Activated CD4-positive, alpha-beta T cell treated with anti-CD3 and anti-CD28 coated beads, Interleukin-2, amount 10 ng/mL, durations not matched to agents 7 days and 5 days (primary cell): ENCODE data around the gene SLC22A4. TPM values are rescaled to one million over a fixed set of nuclear protein-coding genes. Genes with fewer than 3 reads are reported as not detected.

Experiments used
- CTCF ChIA-PET: fragments of 350-600 bp; sonication (Branson Sonifier 250); formaldehyde crosslinking; loops from one replicate; lab custom pipeline; 2021; ENCODE audit warnings: antibody characterized with exemption; lab: Charles Lee
- POLR2A ChIA-PET: fragments of 350-600 bp; sonication (Branson Sonifier 250); formaldehyde crosslinking; loops from one replicate; lab custom pipeline; 2021; ENCODE audit warnings: antibody characterized with exemption; lab: Charles Lee
- DNase-seq: peaks from one replicate; pipeline ENCODE4 v3.0.0-alpha.2; 2020
- H3K27ac Mint-ChIP-seq: one replicate; pipeline ENCODE4 v1.8.0; 2021; ENCODE audit warnings: mild to moderate bottlenecking, moderate library complexity, mixed read lengths
- H3K27me3 Mint-ChIP-seq: one replicate; pipeline ENCODE4 v1.8.0; 2021; ENCODE audit warnings: mixed read lengths
- H3K36me3 Mint-ChIP-seq: one replicate; pipeline ENCODE4 v1.8.0; 2021; ENCODE audit warnings: low read depth, mixed read lengths
- H3K4me1 Mint-ChIP-seq: one replicate; pipeline ENCODE4 v1.8.0; 2021; ENCODE audit warnings: mixed read lengths
- H3K4me3 Mint-ChIP-seq: one replicate; pipeline ENCODE4 v1.8.0; 2021; ENCODE audit warnings: mild to moderate bottlenecking, moderate library complexity, mixed read lengths
- H3K9me3 Mint-ChIP-seq: one replicate; pipeline ENCODE4 v1.8.0; 2021; ENCODE audit warnings: mixed read lengths
- total RNA-seq, 2 experiments: library from RNA; stranded (reverse); gene quantifications; one replicate each; pipeline ENCODE4 v1.2.3, GENCODE V29; 2021

SLC22A4 gene
- not detected for total RNA-seq

DNA sequence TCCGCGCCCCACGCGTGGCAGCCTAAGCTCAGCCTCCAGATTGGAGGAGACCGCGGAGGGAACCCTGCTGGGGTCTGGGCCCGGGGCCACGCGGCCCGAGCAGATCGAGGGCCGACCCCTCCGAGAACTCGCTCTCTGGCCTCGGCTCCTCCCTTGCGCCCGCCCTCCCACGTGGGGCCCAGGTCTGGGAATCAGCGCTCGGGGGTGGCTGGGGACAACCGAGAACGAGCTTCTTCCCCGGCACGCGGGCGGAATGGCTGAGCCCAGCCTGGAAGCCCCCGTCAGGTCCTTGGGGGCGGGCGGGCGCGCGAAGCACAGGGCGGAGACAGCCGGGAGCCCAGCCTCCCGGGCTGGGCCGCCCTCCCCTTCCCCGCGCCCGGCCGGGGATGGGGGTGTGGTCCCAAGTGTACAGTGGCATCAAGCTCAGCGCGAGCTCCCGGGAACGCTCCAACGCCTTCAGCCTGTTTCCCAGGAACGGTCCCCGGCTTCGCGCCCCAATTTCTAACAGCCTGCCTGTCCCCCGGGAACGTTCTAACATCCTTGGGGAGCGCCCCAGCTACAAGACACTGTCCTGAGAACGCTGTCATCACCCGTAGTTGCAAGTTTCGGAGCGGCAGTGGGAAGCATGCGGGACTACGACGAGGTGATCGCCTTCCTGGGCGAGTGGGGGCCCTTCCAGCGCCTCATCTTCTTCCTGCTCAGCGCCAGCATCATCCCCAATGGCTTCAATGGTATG is at the start of gene SLC22A4:
Gene SLC22A4 (plus strand): TSS at position 403 of the 736 bp plus-strand sequence. CDS start 223 bp downstream, at position 626.
- POLR2A ChIA-PET = no interaction called here
- H3K9me3 Mint-ChIP-seq = no peaks in the 10 kb centered on the region

DNA sequence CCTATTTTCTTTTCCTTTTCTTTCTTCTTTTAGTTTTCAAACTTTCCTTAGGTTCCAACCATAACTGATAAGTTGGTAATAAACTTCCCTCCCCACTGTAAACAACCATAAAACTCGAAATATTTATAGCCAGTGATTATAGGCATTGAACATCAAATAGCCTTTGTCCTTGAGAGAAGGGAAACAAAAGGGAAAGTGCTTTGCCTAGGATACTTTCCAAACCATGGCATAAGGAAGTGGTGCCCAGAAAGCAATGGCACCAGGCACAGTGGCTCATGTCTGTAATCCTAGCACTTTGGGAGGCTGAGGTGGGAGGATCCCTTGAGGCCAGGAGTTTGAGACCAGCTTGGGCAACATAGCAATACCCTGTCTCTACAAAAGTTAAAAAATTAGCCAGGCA is 48.6 kb upstream of the SLC22A4 start:
- Mint-ChIP-seq H3K4me3 (no peak overlapping the region), H3K27me3 (peaks cover 26% of the 10 kb centered on the region), H3K9me3 (peaks cover 24% of the 10 kb centered on the region), H3K36me3 (peaks cover 2% of the 10 kb centered on the region), H3K27ac (no peak overlapping the region), H3K4me1 (no peaks in the 10 kb centered on the region)
- ChIA-PET CTCF (no interaction called here), POLR2A (no interaction called here)
- no peak for DNase-seq

More for the DNA sequence above, at the start of gene SLC22A4:
- peaks cover 19% of the 10 kb centered on the region for H3K27me3 Mint-ChIP-seq
- peak within 1 kb of the TSS; percentile 83 for H3K4me3 Mint-ChIP-seq
- CTCF ChIA-PET = interaction anchor here (0.8 to 1.8 kb wide), 6 partner anchors 9 to 29 kb away, joined by 3 to 6 read pairs (median 4); no protein-coding TSS in a partner anchor
- peak; percentile 53 for DNase-seq
- H3K4me1 Mint-ChIP-seq = peaks cover 24% of the 10 kb centered on the region
- H3K36me3 Mint-ChIP-seq = no peaks in the 10 kb centered on the region
- H3K27ac Mint-ChIP-seq = peak within 1 kb of the TSS; percentile 37

DNA sequence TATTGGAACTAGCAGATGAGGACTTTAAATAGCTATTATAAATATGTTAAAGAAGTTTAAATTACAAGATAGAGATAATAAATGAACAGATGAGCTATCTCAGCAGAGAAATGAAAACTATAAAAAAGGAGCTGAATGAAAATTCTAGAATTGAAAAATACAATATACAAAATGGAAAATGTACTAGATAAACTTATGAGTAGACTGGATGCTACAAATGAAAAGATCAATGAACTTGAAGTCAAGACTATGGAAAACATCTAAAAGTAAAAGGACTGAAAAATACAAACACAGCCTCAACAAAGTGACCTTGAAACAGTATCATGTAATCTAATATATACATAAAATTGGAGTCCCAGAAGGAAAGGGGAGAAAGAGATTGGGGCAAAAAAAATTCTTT is 47.4 kb upstream of the SLC22A4 start:
- CTCF ChIA-PET = interaction anchor here (0.9 to 1.7 kb wide), 5 partner anchors 9 to 182 kb away, joined by 3 to 4 read pairs (median 3); no protein-coding TSS in a partner anchor
- H3K4me1 Mint-ChIP-seq = no peaks in the 10 kb centered on the region

DNA sequence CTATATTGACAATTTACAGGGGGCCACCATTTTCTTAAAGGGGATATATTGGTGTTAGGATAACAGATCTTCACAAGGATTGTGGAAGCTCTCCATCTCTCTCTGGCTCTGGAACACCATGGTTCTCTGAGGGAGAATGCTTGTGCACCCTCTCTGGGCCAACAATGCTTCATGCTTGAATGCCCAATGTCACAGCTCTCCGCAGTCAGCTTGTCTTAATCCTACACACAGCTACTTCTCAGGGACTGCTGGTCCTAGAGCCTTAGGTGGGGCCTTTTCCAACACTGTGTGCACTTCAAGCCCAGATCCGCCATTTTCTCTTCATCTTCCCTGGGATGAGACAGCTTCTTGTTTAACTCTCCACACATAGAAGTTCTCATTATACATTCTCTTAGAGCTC is 43.6 kb upstream of the SLC22A4 start:
- ChIA-PET POLR2A (no interaction called here), CTCF (interaction anchor here (0.8 to 2.9 kb wide), 3 partner anchors 10 to 17 kb away, joined by 3 to 10 read pairs (median 8); no protein-coding TSS in a partner anchor)
- no peak overlapping the region for H3K4me3 Mint-ChIP-seq
- peaks cover 11% of the 10 kb centered on the region for H3K9me3 Mint-ChIP-seq
- H3K27ac Mint-ChIP-seq = no peak overlapping the region
- DNase-seq = no peak
- H3K36me3 Mint-ChIP-seq = no peaks in the 10 kb centered on the region
- H3K4me1 Mint-ChIP-seq = no peaks in the 10 kb centered on the region
- peaks cover 13% of the 10 kb centered on the region for H3K27me3 Mint-ChIP-seq

More for the DNA sequence above, 47.4 kb upstream of the SLC22A4 start:
- Mint-ChIP-seq H3K27ac (no peak overlapping the region), H3K36me3 (peaks cover 2% of the 10 kb centered on the region), H3K27me3 (peaks cover 26% of the 10 kb centered on the region), H3K4me3 (no peak overlapping the region), H3K9me3 (peaks cover 24% of the 10 kb centered on the region)
- POLR2A ChIA-PET = no interaction called here
- DNase-seq = no peak

DNA sequence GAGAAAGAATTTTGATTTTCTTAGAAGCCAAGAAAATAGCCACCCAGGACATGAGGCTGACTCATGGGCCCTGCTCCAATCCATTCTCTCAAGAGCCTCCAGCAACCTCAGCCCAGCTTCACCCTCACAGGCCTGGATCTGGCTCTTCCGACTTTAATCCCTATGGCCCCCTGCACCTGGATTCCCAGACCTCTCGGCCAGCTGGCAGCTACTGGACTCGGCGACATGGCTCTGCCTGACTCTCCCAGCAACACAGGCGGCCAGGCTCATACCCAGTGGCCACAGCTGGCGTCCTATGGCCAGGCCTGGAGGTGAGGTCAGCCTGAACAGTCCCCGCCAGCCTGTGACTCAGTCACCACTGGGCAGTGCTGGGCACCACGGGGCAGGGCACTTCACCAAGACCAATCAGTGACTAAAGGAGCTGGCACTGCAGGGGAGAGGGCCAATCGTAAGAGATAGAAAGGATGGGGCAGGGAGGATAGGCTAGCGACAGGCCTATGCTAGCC is 42.9 kb upstream of the SLC22A4 start:
- Mint-ChIP-seq H3K27me3 (peaks cover 13% of the 10 kb centered on the region), H3K9me3 (peaks cover 6% of the 10 kb centered on the region), H3K4me3 (no peak overlapping the region), H3K36me3 (no peaks in the 10 kb centered on the region), H3K4me1 (no peaks in the 10 kb centered on the region), H3K27ac (no peak overlapping the region)
- ChIA-PET CTCF (interaction anchor here (1.6 to 2.9 kb wide), 2 partner anchors 9 to 13 kb away, joined by 8 to 10 read pairs; no protein-coding TSS in a partner anchor), POLR2A (no interaction called here)
- DNase-seq = no peak

DNA sequence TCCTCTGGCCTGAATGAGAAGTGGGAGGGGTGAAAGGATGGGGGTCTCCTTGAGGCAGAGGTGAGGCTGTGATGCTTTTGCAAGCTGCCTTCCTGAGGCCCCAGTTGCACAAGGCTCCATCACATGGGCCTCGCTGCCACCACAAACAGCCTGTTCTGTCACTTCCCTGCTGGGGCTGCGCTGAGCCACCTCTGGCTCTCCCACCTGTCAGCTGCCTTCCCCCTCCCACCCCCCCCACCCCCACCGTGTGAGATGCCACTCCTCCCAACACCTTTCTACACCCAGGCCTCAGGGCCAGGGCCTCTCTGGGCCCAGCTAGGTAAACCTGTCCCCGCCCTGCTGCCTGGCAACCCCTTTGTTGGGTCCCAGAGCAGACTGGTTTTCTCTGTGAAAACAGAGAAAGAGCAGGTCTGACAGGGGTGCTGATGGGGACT is 41.2 kb upstream of the SLC22A4 start:
- Mint-ChIP-seq H3K27ac (no peak overlapping the region), H3K9me3 (no peaks in the 10 kb centered on the region), H3K27me3 (peaks cover 14% of the 10 kb centered on the region), H3K4me3 (no peak overlapping the region), H3K36me3 (no peaks in the 10 kb centered on the region), H3K4me1 (no peaks in the 10 kb centered on the region)
- ChIA-PET POLR2A (no interaction called here), CTCF (interaction anchor here (2.9 to 3.1 kb wide), 2 partner anchors 14 kb away, joined by 10 read pairs; no protein-coding TSS in a partner anchor)
- DNase-seq = no peak

DNA sequence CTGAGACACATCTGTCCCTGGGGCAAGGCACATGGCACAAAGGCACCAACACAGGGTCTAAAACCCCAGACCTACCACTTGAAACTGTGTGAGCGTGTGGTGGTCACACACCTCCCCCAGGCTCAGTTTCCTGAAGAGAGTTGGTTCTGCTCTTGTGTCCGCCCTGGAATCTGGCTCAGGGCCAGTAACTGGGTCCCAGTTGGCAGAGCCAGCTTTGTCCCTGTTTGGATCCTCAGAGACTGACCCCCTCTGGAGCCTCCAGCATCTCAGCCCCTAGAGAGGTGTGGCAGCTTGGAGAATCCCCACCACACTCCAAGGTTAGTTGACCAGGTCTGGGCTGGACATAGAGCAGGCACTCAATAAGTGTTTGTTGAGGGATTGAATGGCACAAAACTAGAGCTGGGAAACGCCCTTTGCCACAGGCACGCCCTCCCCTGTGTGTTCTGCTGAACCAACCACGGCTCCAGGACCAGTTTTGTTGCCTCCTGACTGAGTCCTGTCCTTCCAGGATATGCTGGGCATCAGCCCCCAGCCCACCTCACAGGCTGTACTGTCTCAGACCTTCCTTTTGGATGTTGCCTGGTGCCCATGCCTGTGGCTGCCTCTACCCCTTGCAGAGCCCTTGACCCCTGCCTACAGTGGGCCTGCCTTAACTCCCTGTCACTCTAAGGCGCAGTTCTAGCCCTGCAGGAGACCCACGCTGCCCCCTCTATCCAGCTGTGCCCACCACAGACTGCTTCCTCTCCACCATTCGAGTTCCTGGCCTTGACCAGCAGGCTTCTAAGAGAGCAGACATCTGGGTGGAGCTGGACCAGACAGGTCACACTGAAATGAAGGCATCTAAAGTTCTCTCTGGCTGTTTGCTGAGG is 40.5 kb upstream of the SLC22A4 start:
- H3K27me3 Mint-ChIP-seq = peaks cover 14% of the 10 kb centered on the region
- no peaks in the 10 kb centered on the region for H3K36me3 Mint-ChIP-seq
- H3K9me3 Mint-ChIP-seq = no peaks in the 10 kb centered on the region
- DNase-seq = no peak
- H3K27ac Mint-ChIP-seq = no peak overlapping the region
- no peak overlapping the region for H3K4me3 Mint-ChIP-seq
- CTCF ChIA-PET = interaction anchor here (1.1 to 3.1 kb wide), 2 partner anchors 10 to 15 kb away, joined by 4 to 10 read pairs; no protein-coding TSS in a partner anchor
- no peaks in the 10 kb centered on the region for H3K4me1 Mint-ChIP-seq
- POLR2A ChIA-PET = no interaction called here

DNA sequence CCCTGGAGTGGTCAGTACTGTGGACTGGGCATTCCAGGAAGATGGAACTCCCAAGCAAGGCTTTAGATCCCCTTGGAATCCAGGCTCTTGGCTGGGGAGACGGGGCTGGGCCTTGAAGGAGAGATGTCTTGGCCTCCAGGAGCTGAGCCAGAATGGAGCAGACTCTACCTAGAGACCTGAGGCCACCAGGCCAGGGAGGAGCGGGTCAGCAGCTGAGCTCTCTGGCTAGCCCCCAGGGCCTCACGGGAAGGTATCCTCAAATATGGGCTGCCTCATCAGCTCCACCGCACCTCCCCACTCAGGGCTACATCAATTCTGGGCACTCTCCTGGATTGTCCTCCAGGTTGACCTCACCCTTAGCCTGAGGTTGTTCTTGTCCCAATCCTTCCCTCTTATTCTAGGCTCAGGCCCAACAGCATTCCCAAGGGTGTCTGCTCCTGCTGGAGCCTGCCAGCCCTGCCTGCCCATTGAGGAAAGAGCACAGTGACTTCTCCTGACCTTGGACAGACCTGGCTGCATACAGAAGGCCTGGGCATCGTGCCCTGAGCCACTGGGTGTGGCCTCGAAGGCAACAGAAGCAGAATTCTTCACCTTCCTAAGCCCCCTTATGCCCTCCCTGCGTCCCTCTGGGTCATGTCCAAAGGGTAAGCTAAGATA is 39.7 kb upstream of the SLC22A4 start:
- Mint-ChIP-seq H3K9me3 (no peaks in the 10 kb centered on the region), H3K27ac (no peak overlapping the region), H3K4me1 (no peaks in the 10 kb centered on the region), H3K4me3 (no peak overlapping the region), H3K27me3 (peaks cover 14% of the 10 kb centered on the region), H3K36me3 (no peaks in the 10 kb centered on the region)
- CTCF ChIA-PET = interaction anchor here (0.6 to 3.1 kb wide), 4 partner anchors 9 to 418 kb away, joined by 3 to 10 read pairs (median 4); no protein-coding TSS in a partner anchor
- POLR2A ChIA-PET = no interaction called here
- no peak for DNase-seq

DNA sequence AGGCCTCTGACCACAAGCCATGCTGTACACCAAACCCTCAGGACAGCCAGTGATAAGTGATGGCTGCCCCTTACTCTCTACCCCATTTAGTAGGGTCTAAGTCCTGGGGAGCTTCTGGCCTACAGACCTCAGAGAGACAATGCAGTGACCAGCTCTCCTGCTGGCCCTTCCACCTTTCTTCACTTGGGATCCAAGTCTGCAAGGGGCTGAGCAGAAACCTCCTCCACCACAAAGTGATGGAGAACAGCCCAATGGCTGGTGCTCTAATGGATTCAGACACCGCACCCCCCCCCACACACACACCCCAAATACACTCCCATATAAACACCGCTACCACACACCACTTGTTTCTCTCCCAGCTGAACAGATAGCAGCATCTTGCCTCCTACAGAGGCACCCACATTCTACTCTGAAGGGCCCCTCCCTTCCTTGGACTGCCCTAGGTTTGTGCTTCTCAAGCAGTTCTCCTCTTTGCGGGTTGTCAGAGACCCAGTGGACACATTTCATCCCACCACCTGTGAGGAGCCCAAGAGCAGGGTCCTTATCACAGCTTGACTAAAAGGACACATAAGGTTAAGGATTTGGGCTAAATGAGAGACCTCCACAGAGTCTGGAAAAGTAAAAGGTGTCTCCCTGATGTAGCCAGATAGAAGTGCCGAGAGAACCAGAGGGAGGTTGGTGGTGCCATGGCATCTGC is 38.0 kb upstream of the SLC22A4 start:
- CTCF ChIA-PET = interaction anchor here (1.0 to 3.1 kb wide), 2 partner anchors 12 to 18 kb away, joined by 3 to 10 read pairs; no protein-coding TSS in a partner anchor
- no peak overlapping the region for H3K27ac Mint-ChIP-seq

DNA sequence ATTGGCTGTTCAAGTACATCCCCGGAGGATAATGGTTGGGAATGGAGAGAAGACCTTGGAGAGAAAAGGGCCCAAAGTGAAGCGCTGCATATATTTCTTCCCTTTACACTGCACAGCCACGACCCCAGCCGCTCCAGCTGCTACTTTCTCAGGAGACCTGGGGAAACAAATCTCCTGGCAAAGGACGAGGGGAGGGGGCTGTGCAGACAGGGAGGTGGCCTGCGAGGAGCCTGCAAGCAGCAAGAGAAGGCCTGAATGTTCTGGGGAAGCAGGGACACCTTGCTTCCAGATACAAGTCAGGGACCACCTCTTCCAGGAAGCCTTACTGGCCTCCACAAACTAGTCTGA is 37.4 kb upstream of the SLC22A4 start:
- no peak overlapping the region for H3K4me3 Mint-ChIP-seq
- no peak overlapping the region for H3K27ac Mint-ChIP-seq
- ChIA-PET POLR2A (no interaction called here), CTCF (no interaction called here)
- H3K36me3 Mint-ChIP-seq = no peaks in the 10 kb centered on the region
- DNase-seq = no peak
- peaks cover 4% of the 10 kb centered on the region for H3K4me1 Mint-ChIP-seq
- H3K9me3 Mint-ChIP-seq = no peaks in the 10 kb centered on the region
- H3K27me3 Mint-ChIP-seq = peaks cover 11% of the 10 kb centered on the region

More for the DNA sequence above, 38.0 kb upstream of the SLC22A4 start:
- peaks cover 11% of the 10 kb centered on the region for H3K27me3 Mint-ChIP-seq
- H3K4me1 Mint-ChIP-seq = peaks cover 4% of the 10 kb centered on the region
- POLR2A ChIA-PET = no interaction called here
- no peaks in the 10 kb centered on the region for H3K36me3 Mint-ChIP-seq
- H3K9me3 Mint-ChIP-seq = no peaks in the 10 kb centered on the region
- no peak overlapping the region for H3K4me3 Mint-ChIP-seq
- no peak for DNase-seq

DNA sequence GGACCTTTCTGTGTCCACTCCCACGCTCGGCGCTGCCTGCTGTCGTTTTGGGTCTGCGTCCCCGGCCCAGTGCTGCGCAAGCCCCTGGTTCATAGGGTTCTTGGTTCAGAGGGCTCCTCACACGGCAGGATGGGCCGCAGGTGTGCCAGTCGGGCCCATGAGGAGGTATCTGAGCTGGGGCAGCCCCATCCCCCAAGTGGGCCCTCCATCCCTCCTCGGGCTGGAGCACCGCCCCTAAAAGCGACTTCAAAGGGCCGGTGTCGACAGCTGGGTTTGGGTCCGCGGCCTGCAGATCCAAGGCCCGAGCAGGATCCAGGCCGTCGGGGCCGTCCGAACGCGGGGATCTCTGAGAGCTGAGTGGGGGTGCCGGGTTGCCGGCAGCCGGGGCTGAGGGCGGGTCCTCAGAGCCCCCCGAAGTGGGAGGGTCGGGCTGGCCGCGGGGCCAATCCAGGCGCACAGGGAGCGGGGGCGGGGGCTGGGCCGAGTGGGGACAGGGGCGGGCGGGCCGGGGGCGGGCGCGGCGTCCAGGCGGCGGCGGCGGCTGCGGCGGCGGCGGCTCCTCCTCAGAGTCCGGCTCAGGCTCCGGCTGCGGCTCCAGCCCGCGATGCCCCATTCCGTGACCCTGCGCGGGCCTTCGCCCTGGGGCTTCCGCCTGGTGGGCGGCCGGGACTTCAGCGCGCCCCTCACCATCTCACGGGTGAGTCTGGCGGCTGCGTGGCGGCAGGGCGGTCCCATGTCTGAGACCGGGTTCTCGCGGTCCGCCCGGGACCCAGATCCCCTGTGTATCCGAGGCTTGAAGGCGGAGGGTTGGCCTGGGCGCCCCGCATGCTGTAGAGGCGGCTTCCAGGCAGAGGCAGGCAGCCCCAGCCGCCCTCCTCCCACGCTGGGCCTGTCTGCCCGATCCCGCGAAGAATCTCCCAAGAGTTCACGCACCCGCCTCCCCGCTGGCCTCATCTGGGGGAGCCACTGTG is 36.8 kb upstream of the SLC22A4 start, which contains the start of gene PDLIM4:
Gene PDLIM4 (plus strand): TSS at position 566 of the 971 bp plus-strand sequence. CDS start 39 bp downstream, at position 605.
- no peak within 1 kb of the TSS for H3K4me3 Mint-ChIP-seq
- no peak for DNase-seq

More for the DNA sequence above, 36.8 kb upstream of the SLC22A4 start, which contains the start of gene PDLIM4:
- peaks cover 4% of the 10 kb centered on the region for H3K4me1 Mint-ChIP-seq
- peaks cover 11% of the 10 kb centered on the region for H3K27me3 Mint-ChIP-seq
- POLR2A ChIA-PET = no interaction called here
- no peaks in the 10 kb centered on the region for H3K9me3 Mint-ChIP-seq
- no peak within 1 kb of the TSS for H3K27ac Mint-ChIP-seq
- CTCF ChIA-PET = no interaction called here
- no peaks in the 10 kb centered on the region for H3K36me3 Mint-ChIP-seq
